Kidney glomerular epithelial cell (primary cell): Measurements from ENCODE around the gene RAB11FIP4.
A peak's percentile ranks its signal among the peaks of the same experiment; 100 is the strongest.

Experiments
- DNase-seq: peaks from one replicate; lab custom pipeline; 2025; lab: John Stamatoyannopoulos, UW

The RAB11FIP4 gene

DNA sequence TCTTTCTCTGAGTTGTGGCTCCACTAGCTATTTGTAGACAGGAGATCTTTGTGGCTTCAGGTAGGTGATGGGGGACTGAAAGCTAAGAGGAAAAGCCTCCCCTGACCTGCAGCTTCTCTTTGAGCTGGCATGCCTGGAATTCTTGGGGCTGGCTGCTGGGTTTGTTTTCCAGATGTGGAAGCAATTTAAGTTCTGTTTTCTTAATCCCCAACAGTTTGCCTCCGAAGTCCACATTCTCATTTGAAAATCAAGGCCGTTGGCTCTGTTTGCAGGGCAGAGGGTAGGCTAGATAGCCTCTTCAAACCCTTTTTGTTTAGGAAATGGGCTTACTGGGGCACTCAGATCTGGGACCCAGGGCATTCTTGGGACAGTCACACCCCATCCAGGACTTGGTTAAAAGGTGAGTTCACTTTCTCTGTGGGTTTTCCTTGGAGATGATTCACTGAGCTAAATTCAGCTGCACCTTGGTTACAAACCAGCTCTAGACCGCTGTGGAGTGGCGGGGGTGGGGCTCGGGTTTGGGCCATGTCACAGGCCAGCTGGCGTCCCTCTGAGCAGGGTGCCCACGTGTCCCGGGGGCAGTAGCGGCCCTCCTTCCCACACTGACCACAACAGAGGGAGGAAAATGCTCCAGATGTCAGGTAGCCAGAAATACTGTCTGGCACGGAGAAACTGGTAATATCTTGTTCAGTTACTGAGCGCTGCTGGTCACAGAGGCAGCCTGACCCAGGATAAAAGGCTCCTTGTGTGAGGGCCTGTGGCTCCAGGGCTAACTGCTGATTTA lies 108.5 kb downstream of the RAB11FIP4 start:
- DNase-seq = peak; percentile 59

DNA sequence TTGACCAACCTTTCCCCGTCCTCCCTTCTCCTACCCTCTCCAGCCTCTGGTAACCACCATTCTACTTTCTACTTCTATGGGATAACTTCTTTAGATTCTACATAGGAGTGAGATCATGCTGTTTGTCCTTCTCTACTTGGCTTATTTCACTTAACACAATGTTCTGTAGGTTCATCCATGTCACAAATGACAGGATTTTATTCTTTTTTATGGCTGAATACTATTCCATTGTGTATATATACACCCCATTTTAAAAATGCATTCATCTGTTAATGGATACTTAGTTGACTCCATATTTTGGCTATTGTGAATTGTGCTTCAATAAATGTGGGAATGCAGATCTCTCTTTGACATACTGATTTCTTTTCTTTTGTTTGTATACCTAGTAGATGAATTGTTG lies 115.0 kb downstream of the RAB11FIP4 start:
- no peak for DNase-seq

GRCh38 chr17:31508288-31509094 lies 117.0 kb downstream of the RAB11FIP4 start:
- DNase-seq = no peak

GRCh38 chr17:31509095-31509804 lies 117.8 kb downstream of the RAB11FIP4 start:
- DNase-seq = no peak

- no peak for DNase-seq
Measured at GRCh38 chr17:31509805-31510177, 118.3 kb downstream of the RAB11FIP4 start.

GRCh38 chr17:31510308-31511194 lies 119.1 kb downstream of the RAB11FIP4 start:
- DNase-seq = no peak

GRCh38 chr17:31511195-31511578 lies 119.7 kb downstream of the RAB11FIP4 start:
- DNase-seq = no peak

DNA sequence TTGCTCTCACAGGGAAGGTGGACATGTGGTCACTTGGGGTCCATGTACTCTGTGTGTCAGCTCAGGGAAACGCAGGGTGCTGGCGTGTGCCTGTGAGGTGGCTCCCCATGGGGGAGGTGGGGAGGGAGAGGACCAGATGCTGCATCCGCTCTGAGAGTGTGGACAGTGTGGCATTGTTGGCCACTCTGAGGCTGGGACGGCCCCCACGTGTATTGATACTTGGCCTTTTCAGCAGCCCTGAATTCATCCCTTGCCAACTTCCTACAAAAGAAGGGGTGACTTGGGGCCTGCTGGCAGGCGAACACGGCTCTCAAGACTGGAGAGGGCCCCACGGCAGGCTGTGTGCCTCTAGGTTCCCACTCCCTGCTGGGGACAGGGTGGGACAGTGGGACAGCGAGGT lies 120.1 kb downstream of the RAB11FIP4 start:
- DNase-seq = no peak

DNA sequence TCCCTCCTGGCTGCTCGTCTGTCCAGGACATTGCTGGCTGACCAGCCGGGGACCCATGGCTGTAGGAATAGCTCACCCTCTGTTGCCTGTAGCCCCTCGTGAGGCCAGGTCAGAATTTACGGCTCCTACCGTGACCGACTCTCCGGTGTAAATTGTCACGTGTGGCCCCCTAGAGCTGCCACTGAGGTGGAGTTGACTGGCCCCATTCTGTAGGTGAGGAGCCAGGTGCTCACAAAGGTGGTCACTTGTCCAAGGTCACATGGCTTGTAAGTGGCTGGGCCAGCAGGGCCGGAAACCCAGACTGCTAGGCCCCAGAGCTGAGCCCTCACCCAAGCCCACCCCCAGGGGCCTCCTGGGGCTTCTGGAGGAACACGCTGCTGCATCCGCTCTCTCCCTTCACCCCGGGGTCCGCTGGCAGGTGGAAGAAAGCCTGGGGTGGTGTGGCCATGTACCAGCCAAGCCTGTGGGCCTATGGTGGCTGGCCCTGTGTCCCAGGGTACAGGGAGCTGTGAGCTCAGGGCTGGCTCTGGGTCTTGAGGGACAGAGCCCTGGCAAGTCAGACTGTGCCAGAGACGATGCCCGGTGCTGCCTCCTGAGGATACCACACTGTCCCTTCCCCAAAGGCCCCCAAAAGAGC lies 120.7 kb downstream of the RAB11FIP4 start:
- DNase-seq = no peak

- no peak for DNase-seq
Measured at GRCh38 chr17:31512796-31513195, 121.3 kb downstream of the RAB11FIP4 start.

DNA sequence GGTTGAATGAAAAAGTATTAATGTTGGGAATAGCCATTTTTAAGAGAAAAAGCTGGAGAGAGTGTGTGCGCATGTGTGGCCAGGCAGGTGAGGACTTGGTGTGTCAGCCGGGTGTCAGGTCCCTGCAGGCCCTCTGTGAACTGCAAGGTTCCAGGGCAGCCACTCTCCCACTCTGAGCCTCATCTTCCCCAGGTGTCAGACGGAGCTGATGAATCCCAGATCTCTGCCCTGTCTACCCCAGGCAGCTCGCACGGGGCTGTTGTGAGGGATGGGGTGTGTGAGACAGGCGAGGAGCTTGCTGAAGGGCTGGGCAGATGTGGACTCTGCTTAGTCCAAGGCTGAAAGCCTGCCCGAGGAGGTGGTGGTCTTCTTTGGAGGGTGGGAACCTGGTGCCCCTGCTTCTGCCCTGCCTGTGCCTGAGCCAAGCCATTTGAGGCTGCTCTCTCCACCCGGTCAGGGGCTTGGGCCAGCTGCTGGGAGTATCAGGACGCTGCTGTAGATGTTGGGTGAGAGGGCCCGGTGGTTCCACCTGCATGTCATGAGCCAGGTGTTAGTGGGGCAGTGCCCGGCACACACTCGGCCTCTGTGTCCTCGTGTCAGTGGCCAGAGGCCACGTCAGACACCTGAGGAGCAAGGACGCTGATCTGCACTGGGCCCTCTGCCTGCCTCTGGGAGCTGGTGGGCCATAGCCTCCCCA lies 122.4 kb downstream of the RAB11FIP4 start:
- DNase-seq = no peak

GRCh38 chr17:31515267-31515666 lies 123.8 kb downstream of the RAB11FIP4 start:
- DNase-seq = no peak

- no peak for DNase-seq
Measured at GRCh38 chr17:31517524-31517923, 126.0 kb downstream of the RAB11FIP4 start.

DNA sequence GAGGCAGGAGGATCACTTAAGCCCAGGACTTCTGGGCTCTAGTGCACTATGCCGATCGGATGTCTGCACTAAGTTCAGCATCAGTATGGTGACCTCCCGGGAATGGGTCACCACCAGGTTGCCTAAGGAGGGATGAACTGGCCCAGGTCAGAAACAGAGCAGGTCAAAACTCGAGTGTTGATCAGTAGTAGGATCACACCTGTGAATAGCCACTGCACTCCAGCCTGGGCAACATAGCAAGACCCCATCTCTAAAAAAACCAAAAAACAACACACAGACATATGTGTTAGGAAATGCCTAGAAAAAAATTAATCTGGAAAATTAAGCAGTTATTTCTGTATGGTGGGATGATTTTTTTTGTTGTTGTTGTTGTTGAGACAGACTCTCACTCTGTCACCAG lies 127.0 kb downstream of the RAB11FIP4 start:
- no peak for DNase-seq

- no peak for DNase-seq
Measured at GRCh38 chr17:31521632-31522283, 130.3 kb downstream of the RAB11FIP4 start.

GRCh38 chr17:31522284-31522931 lies 130.9 kb downstream of the RAB11FIP4 start:
- no peak for DNase-seq

DNA sequence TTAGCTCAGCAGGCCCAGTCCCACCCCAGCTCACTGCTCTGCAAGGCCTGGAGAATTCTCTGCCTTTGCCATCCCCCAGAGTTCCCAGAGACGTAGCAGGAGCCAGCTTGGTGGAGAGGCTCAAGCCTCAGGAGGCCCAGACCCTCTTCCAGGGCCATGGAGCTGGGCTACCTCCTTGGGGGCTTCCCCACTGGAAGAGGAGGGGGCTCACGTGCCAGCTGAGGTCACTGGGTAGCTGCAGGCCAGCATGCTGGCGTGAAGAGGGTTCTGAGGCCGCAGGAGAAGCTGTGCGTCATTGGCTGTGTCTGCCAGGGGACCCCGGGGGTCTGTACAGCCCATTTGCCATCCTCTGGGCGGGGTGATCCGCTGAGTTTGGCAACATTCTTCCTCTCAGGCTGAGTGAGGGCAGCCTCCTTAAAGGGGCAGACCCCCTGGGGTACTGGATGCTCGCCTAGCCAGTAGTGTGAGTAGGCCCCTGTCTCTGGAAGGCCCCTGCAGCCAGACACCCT lies 131.6 kb downstream of the RAB11FIP4 start:
- DNase-seq = no peak

DNA sequence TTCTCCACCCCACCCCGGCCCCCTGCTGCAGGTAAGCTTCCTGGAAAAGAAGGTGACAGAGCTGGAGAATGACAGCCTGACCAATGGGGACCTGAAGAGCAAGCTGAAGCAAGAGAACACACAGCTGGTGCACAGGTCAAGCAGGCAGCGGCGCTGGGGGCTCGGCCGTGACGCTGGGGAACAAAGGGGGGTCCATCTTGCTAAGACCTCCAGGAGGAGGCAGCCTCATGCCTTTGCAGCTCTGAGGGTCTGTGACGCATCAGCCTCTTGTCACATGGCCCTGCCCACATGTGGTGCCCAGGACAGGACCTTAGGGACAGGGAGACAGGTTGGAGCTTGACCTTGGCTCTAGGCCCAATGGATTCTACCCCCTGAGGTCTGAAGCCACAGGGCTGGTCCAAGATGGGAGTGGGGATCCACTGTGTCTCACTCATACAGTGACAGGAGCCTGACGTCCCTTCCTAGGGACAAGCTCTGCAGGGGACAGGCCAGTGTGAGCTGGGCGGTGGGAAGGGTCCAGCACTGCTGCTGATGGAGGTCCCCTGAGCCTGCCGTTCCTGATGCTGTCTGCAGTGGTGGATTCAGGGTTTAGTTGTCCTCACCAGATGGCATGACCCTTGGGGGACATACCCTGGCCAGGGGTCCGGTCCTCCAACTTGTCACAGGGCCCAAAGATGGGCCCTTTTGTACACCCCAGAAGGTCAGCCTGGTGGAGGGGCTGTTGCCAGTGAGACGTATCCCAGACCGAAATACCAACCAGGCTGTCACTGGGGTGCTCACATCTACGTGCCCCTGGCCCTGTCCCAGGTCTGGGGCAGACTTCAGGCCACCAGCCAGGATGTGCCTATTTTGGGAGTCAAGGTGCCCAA lies 132.6 kb downstream of the RAB11FIP4 start:
- DNase-seq = no peak
